D721Med (cell line): ENCODE data around the gene LUM.

Experiments
- DNase-seq: peaks from one replicate; pipeline ENCODE4 v3.0.0; 2011; ENCODE audit warnings: low spot score; ENCODE audit not compliant: insufficient read length
- FAIRE-seq: peaks from 2 replicates; lab custom pipeline; 2011; peaks lifted over from hg19 to GRCh38; lab: Jason Lieb, UNC
- CTCF ChIP-seq: IDR thresholded peaks from 2 replicates; pipeline ENCODE4 v1.5.1; 2012; ENCODE audit warnings: mild to moderate bottlenecking, control low read depth; ENCODE audit not compliant: insufficient read depth; ENCODE audit errors: missing control alignments

The LUM gene

GRCh38 chr12:91061091-91061490, 50.2 kb downstream of the LUM start:
- no peak for DNase-seq
- no peak for FAIRE-seq
- no peak for TF ChIP-seq CTCF

GRCh38 chr12:91059211-91059610, 52.1 kb downstream of the LUM start:
- DNase-seq (no peak), FAIRE-seq (no peak)
- no peak for TF ChIP-seq CTCF

- DNase-seq (no peak), FAIRE-seq (no peak)
- no peak for TF ChIP-seq CTCF
Measured at GRCh38 chr12:91058786-91059185, 52.5 kb downstream of the LUM start.

GRCh38 chr12:91057368-91058165, 53.7 kb downstream of the LUM start, which contains the start of gene KERA:
Gene KERA, minus strand, starts transcription at chr12:91058024. Its CDS starts 1,743 bp downstream, at chr12:91056281.
- no peak for TF ChIP-seq CTCF
- FAIRE-seq, result no peak
- DNase-seq, result no peak

GRCh38 chr12:91056488-91056887, 54.8 kb downstream of the LUM start:
- no peak for DNase-seq
- no peak for FAIRE-seq
- TF ChIP-seq CTCF, result no peak

- DNase-seq, result no peak
- no peak for FAIRE-seq
- TF ChIP-seq CTCF, result no peak
Measured at GRCh38 chr12:91055976-91056375, 55.3 kb downstream of the LUM start.
